Endothelial cell of umbilical vein (primary cell): ENCODE results near the gene TUBG2.

Experiments used
- CTCF ChIP-seq, 2 donors: IDR thresholded peaks; 1 replicate in 1 of 2; 2 replicates in 1 of 2; pipeline ENCODE4 v1.5.1; 2011; ENCODE audit warnings: low read length in 2 of 2, mild to moderate bottlenecking in 2 of 2, moderate library complexity in 2 of 2, control low read depth in 1 of 2, inconsistent platforms in 1 of 2, low read depth in 1 of 2; ENCODE audit not compliant: insufficient read depth in 1 of 2; ENCODE audit errors: extremely low read depth in 1 of 2
- EZH2 ChIP-seq: IDR thresholded peaks from 2 replicates; pipeline ENCODE4 v1.6.1; 2012; ENCODE audit warnings: borderline replicate concordance, low read depth, mild to moderate bottlenecking, moderate library complexity, low read length, inconsistent platforms; ENCODE audit not compliant: severe bottlenecking
- FOS ChIP-seq: IDR thresholded peaks from 2 replicates; pipeline ENCODE4 v1.6.1; 2011; ENCODE audit warnings: mild to moderate bottlenecking, low read length, moderate library complexity, borderline replicate concordance; ENCODE audit not compliant: insufficient read depth
- JUN ChIP-seq: IDR thresholded peaks from 2 replicates; pipeline ENCODE4 v1.6.1; 2011; ENCODE audit warnings: borderline replicate concordance, low read depth; ENCODE audit not compliant: insufficient read length, insufficient read depth
- POLR2A ChIP-seq: IDR thresholded peaks from 2 replicates; pipeline ENCODE4 v1.6.1; 2012; ENCODE audit warnings: low read depth, mild to moderate bottlenecking, control low read depth, low read length
- POLR2AphosphoS5 ChIP-seq: IDR thresholded peaks from 2 replicates; pipeline ENCODE4 v1.6.1; 2012; ENCODE audit warnings: low read depth, mild to moderate bottlenecking, control low read depth, low read length, moderate library complexity; ENCODE audit not compliant: insufficient read depth

GRCh38 chr17:42640121-42640520 is 19.0 kb upstream of the TUBG2 start:
- TF ChIP-seq CTCF (IDR thresholded peaks at IDR 0.05; ENCODE audit: extremely low read depth in 1 of 2, insufficient read depth in 1 of 2, low read depth in 1 of 2, low read length in 2 of 2) (no peak), POLR2AphosphoS5 (no peak), FOS (no peak), JUN (no peak), POLR2A (no peak), EZH2 (no peak)
